ENCODE measurements around the gene LIN28A.

GRCh38 chr1:26405281-26405915, 5.2 kb upstream of the LIN28A start:
- TF ChIP-seq REST (IDR thresholded peaks at IDR 0.05; ENCODE audit: insufficient read depth in 1 of 2, low read depth in 2 of 2, low read length in 2 of 2) (no peak), POLR2AphosphoS5 (IDR thresholded peaks at IDR 0.05; ENCODE audit: low read depth, low read length) (no peak), FOXP2 (optimal IDR thresholded peaks at IDR 0.05; ENCODE audit: borderline replicate concordance, extremely low read depth, extremely low read length, insufficient read depth) (no peak)
